ENCODE data around the gene IGF1R.
"Not testable (repeated sequence)": the region's sequence is repeated elsewhere in the genome, so short reads cannot be mapped to it uniquely, and the experiment has no call there.

The IGF1R gene

GRCh38 chr15:98647774-98648653 is at the start of gene IGF1R:
Gene IGF1R, plus strand, starts transcription at chr15:98648539. Its CDS starts 1,043 bp downstream, at chr15:98649582.
- peak; percentile 80 for DNase-seq (ENCODE audit: low read depth)

GRCh38 chr15:98599909-98600691 is 48.2 kb upstream of the IGF1R start:
- DNase-seq (ENCODE audit: low read depth), result peak; percentile 0

- DNase-seq (ENCODE audit: low read depth), result no peak
These were observed 43.4 kb upstream of the IGF1R start for GRCh38 chr15:98604983-98605382.

- DNase-seq (ENCODE audit: low read depth), result no peak
These were observed 39.0 kb upstream of the IGF1R start for GRCh38 chr15:98609144-98609852.

GRCh38 chr15:98610991-98611390 is 37.3 kb upstream of the IGF1R start:
- no peak for DNase-seq (ENCODE audit: low read depth)

GRCh38 chr15:98611808-98612207 is 36.5 kb upstream of the IGF1R start:
- DNase-seq (ENCODE audit: low read depth), result no peak

- no peak for DNase-seq (ENCODE audit: low read depth)
These were observed 35.7 kb upstream of the IGF1R start for GRCh38 chr15:98612490-98613110.

- no peak for DNase-seq (ENCODE audit: low read depth)
These were observed 33.7 kb upstream of the IGF1R start for GRCh38 chr15:98614681-98615080.

- no peak for DNase-seq (ENCODE audit: low read depth)
These were observed 31.9 kb upstream of the IGF1R start for GRCh38 chr15:98616397-98616796.

GRCh38 chr15:98617328-98617980 is 30.9 kb upstream of the IGF1R start:
- DNase-seq (ENCODE audit: low read depth), result no peak

- not testable (repeated sequence) for DNase-seq (ENCODE audit: low read depth)
These were observed 29.8 kb upstream of the IGF1R start for GRCh38 chr15:98618576-98618975.

GRCh38 chr15:98620020-98620419 is 28.3 kb upstream of the IGF1R start:
- no peak for DNase-seq (ENCODE audit: low read depth)

- no peak for DNase-seq (ENCODE audit: low read depth)
These were observed 27.3 kb upstream of the IGF1R start for GRCh38 chr15:98621021-98621420.

- DNase-seq (ENCODE audit: low read depth), result no peak
These were observed 22.7 kb upstream of the IGF1R start for GRCh38 chr15:98625614-98626013.

- no peak for DNase-seq (ENCODE audit: low read depth)
These were observed 22.2 kb upstream of the IGF1R start for GRCh38 chr15:98626153-98626552.

- no peak for DNase-seq (ENCODE audit: low read depth)
These were observed 20.1 kb upstream of the IGF1R start for GRCh38 chr15:98628216-98628615.

- DNase-seq (ENCODE audit: low read depth), result no peak
These were observed 12.5 kb upstream of the IGF1R start for GRCh38 chr15:98635848-98636247.

- no peak for DNase-seq (ENCODE audit: low read depth)
These were observed 5.2 kb upstream of the IGF1R start for GRCh38 chr15:98643115-98643514.

GRCh38 chr15:98646546-98647025 is 1.8 kb upstream of the IGF1R start:
- no peak for DNase-seq (ENCODE audit: low read depth)

GRCh38 chr15:98647026-98647773 is 1.1 kb upstream of the IGF1R start:
- DNase-seq (ENCODE audit: low read depth), result peak; percentile 49

Data from activated T-helper 1 cell treated with Interleukin-2 at 50 U/mL for 16 hours (primary cell).